IMR-90 (cell line): ENCODE data around the gene NLGN3. TPM values are rescaled to one million over a fixed set of nuclear protein-coding genes. Genes with fewer than 3 reads are reported as not detected.

Experiments
- ATAC-seq: fragments of 200-7000 bp; cut with Tn5 transposase; 2 replicates; pipeline ENCODE4 v1.9.1; 2020; ENCODE audit warnings: low read depth, mild to moderate bottlenecking, moderate library complexity
- BruUV-seq: library from RNA; stranded (reverse); fragments of 400-500 nt; replicated peaks from 2 replicates; lab custom pipeline; 2021; lab: Mats Ljungman, UMichigan
- CTCF ChIA-PET: fragments of 300-600 bp; formaldehyde crosslinking; extraction: SDS; loops from one replicate; lab custom pipeline; 2021; ENCODE audit warnings: antibody characterized with exemption; lab: Yijun Ruan, JAX
- POLR2A ChIA-PET: fragments of 300-600 bp; sonication (Branson Sonifier 250); formaldehyde crosslinking; loops from one replicate; lab custom pipeline; 2022; ENCODE audit warnings: antibody characterized with exemption; ENCODE audit not compliant: unreplicated experiment; lab: Charles Lee
- DNase-seq: peaks from one replicate; pipeline ENCODE4 v3.0.0; 2013
- H2AFZ ChIP-seq: replicated peaks from 2 replicates; pipeline ENCODE3; 2013; ENCODE audit warnings: low read length, mild to moderate bottlenecking; ENCODE audit not compliant: poor library complexity
- H2AK5ac ChIP-seq: 2 replicates; pipeline ENCODE4 v1.6.1; 2013; ENCODE audit warnings: low read depth, low read length, inconsistent platforms
- H2AK9ac ChIP-seq: replicated peaks from 2 replicates; pipeline ENCODE3; 2013; ENCODE audit warnings: mild to moderate bottlenecking, low read depth, low read length, moderate library complexity; ENCODE audit not compliant: poor library complexity
- H2BK120ac ChIP-seq: 2 replicates; pipeline ENCODE4 v1.6.1; 2013; ENCODE audit warnings: low read depth, low read length, inconsistent platforms
- H2BK15ac ChIP-seq: 3 replicates; pipeline ENCODE4 v1.6.1; 2013; ENCODE audit warnings: low read depth, low read length, inconsistent platforms
- H2BK20ac ChIP-seq: 2 replicates; pipeline ENCODE4 v1.6.1; 2013; ENCODE audit warnings: low read depth, mild to moderate bottlenecking, inconsistent platforms, low read length, moderate library complexity
- H2BK5ac ChIP-seq: 2 replicates; pipeline ENCODE4 v1.6.1; 2013; ENCODE audit warnings: mild to moderate bottlenecking, low read depth, low read length, inconsistent platforms; ENCODE audit not compliant: poor library complexity, severe bottlenecking
- H3K14ac ChIP-seq: replicated peaks from 2 replicates; pipeline ENCODE4 v1.6.1; 2013; ENCODE audit warnings: low read depth, low read length, inconsistent platforms
- H3K18ac ChIP-seq: 2 replicates; pipeline ENCODE4 v1.6.1; 2013; ENCODE audit warnings: low read depth, low read length, control low read depth
- H3K23ac ChIP-seq: 2 replicates; pipeline ENCODE4 v1.6.1; 2013; ENCODE audit warnings: low read depth, low read length, inconsistent platforms
- H3K27ac ChIP-seq: 2 replicates; pipeline ENCODE4 v1.5.1; 2013; ENCODE audit warnings: mild to moderate bottlenecking, control low read depth, low read length; ENCODE audit not compliant: insufficient read depth
- H3K27me3 ChIP-seq: 2 replicates; pipeline ENCODE4 v1.6.1; 2013; ENCODE audit warnings: low read length; ENCODE audit not compliant: control insufficient read depth, insufficient read depth
- H3K36me3 ChIP-seq: 2 replicates; pipeline ENCODE4 v1.6.1; 2013; ENCODE audit warnings: low read length, mixed read lengths; ENCODE audit not compliant: control insufficient read depth, insufficient read depth
- H3K4ac ChIP-seq: 2 replicates; pipeline ENCODE4 v1.6.1; 2013; ENCODE audit warnings: low read depth, low read length, inconsistent platforms
- H3K4me1 ChIP-seq: 2 replicates; pipeline ENCODE4 v1.6.1; 2013; ENCODE audit warnings: low read length, mixed read lengths; ENCODE audit not compliant: control insufficient read depth, insufficient read depth
- H3K4me2 ChIP-seq: 2 replicates; pipeline ENCODE4 v1.6.1; 2013; ENCODE audit warnings: low read depth, mild to moderate bottlenecking, control low read depth, low read length, moderate library complexity
- H3K4me3 ChIP-seq: 2 replicates; pipeline ENCODE4 v1.5.1; 2013; ENCODE audit warnings: low read depth, mild to moderate bottlenecking, control low read depth, low read length, moderate library complexity; ENCODE audit not compliant: insufficient read depth
- H3K56ac ChIP-seq: 2 replicates; pipeline ENCODE4 v1.6.1; 2013; ENCODE audit warnings: low read length, inconsistent platforms; ENCODE audit not compliant: insufficient read depth; ENCODE audit errors: extremely low read depth
- H3K79me1 ChIP-seq, 2 experiments: 2 replicates each; pipeline ENCODE4 v1.6.1; 2013; ENCODE audit warnings: low read length in 2 of 2, inconsistent platforms in 1 of 2, low read depth in 1 of 2
- H3K9ac ChIP-seq: 2 replicates; pipeline ENCODE4 v1.6.1; 2013; ENCODE audit warnings: low read depth, low read length, control low read depth
- H3K9me1 ChIP-seq: 2 replicates; pipeline ENCODE4 v1.6.1; 2013; ENCODE audit warnings: low read length, inconsistent platforms; ENCODE audit not compliant: insufficient read depth
- H3K9me3 ChIP-seq: 2 replicates; pipeline ENCODE4 v1.6.1; 2013; ENCODE audit warnings: low read length; ENCODE audit not compliant: control insufficient read depth, insufficient read depth
- H4K20me1 ChIP-seq: 2 replicates; pipeline ENCODE4 v1.6.1; 2013; ENCODE audit warnings: low read length, inconsistent platforms; ENCODE audit not compliant: insufficient read depth
- H4K5ac ChIP-seq: 2 replicates; pipeline ENCODE4 v1.6.1; 2013; ENCODE audit warnings: mild to moderate bottlenecking, low read depth, low read length, control low read depth
- H4K8ac ChIP-seq, 2 experiments: 2 replicates each; pipeline ENCODE4 v1.6.1; 2013; ENCODE audit warnings: low read depth in 2 of 2, low read length in 2 of 2, control low read depth in 1 of 2, inconsistent platforms in 1 of 2
- H4K91ac ChIP-seq: 2 replicates; pipeline ENCODE4 v1.6.1; 2013; ENCODE audit warnings: low read depth, low read length, inconsistent platforms; ENCODE audit not compliant: insufficient read depth
- CEBPB ChIP-seq: IDR thresholded peaks from 2 replicates; pipeline ENCODE4 v1.6.1; 2012; ENCODE audit warnings: low read depth, low read length, improper control_type of control experiment
- MAFK ChIP-seq: IDR thresholded peaks from 2 replicates; pipeline ENCODE4 v1.6.1; 2012; ENCODE audit warnings: low read depth, low read length, improper control_type of control experiment
- MAZ ChIP-seq: IDR thresholded peaks from 2 replicates; pipeline ENCODE4 v1.6.1; 2012; ENCODE audit warnings: low read depth, mild to moderate bottlenecking, low read length, improper control_type of control experiment, moderate library complexity, borderline replicate concordance
- RFX5 ChIP-seq: IDR thresholded peaks from 2 replicates; pipeline ENCODE4 v1.8.0; 2012; ENCODE audit warnings: low read depth, mild to moderate bottlenecking, low read length, moderate library complexity
- WGBS, 2 experiments: methylation state at CpG; one replicate each; pipeline versions ENCODE4 v1.1.5 to v1.1.7; 2013; ENCODE audit warnings: missing lambda C conversion rate in 2 of 2; ENCODE audit not compliant: insufficient read length in 1 of 2; ENCODE audit errors: extremely low coverage in 2 of 2; 5-methylcytosine and 5-hydroxymethylcytosine counted together
- dilution Hi-C: fragments of 300-500 bp; cut with HindIII; formaldehyde crosslinking; loops from one replicate; pipeline ENCODE4 v1.14.3; 2018; ENCODE audit warnings: low sequenced_read_pairs; ENCODE audit not compliant: unreplicated experiment
- in situ Hi-C: fragments of 300-500 bp; cut with MboI; formaldehyde crosslinking; loops from 3 replicates; pipeline ENCODE4 v1.14.3; 2019; ENCODE audit warnings: low sequenced_read_pairs, inconsistent platforms, mixed read lengths
- intact Hi-C: fragments of 100-400 bp; cut with micrococcal nuclease; formaldehyde crosslinking; loops from 2 replicates; pipeline ENCODE4 v1.10.0; 2022
- polyA plus RNA-seq, 3 experiments: library from polyadenylated mRNA; depleted of rRNA; stranded (reverse); fragments of >200 nt; gene quantifications; 2 replicates each; pipeline ENCODE4 v1.2.3, GENCODE V29; 2012; ENCODE audit warnings: low replicate concordance in 1 of 3
- total RNA-seq: library from RNA; depleted of rRNA; stranded (reverse); fragments of >200 nt; gene quantifications from 2 replicates; pipeline ENCODE4 v1.2.3, GENCODE V29; 2012

The NLGN3 gene
- total and polyA plus RNA-seq, 2 of the 4 experiments (the other 2 are of a cell fraction), result 0.18 to 0.39 TPM

DNA sequence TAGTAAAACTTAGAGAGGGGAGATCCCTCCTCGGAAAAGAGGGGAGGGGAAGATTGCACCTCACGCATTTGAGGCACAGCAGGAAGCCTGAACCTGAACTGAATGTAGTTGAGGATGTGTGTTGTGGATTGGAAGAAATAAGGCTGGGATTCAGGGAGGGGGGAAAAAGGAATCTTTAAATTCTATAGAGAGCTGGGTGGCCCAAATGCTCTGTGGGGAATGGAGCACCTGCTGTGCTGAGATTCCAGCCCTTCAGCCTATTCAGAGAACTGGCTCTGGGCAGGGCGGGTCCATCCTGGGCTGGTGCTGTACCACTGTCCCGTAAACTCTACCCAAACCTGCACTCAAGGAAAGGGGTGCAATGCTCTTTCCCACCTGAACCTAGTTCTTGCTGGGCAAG lies 44.9 kb upstream of the NLGN3 start:
- Histone ChIP-seq H3K9me1 (no peaks in the 10 kb centered on the region), H3K9ac (no peak overlapping the region), H3K27ac (no peak overlapping the region), H2BK15ac (no peak overlapping the region), H2AK9ac (no peak overlapping the region), H4K91ac (no peak overlapping the region), H3K4me1 (no peaks in the 10 kb centered on the region), H3K4me3 (no peak overlapping the region), H3K9me3 (no peaks in the 10 kb centered on the region), H3K56ac (no peak overlapping the region), H2BK20ac (no peak overlapping the region), H3K27me3 (peaks cover 21% of the 10 kb centered on the region), H3K23ac (no peak overlapping the region), H4K20me1 (no peaks in the 10 kb centered on the region), H3K14ac (no peak overlapping the region), H3K4me2 (no peak overlapping the region), H2BK5ac (no peak overlapping the region), H4K5ac (no peak overlapping the region), H3K18ac (no peak overlapping the region), H3K4ac (no peak overlapping the region), H3K79me1 (no peaks in the 10 kb centered on the region), H2AK5ac (no peak overlapping the region), H2BK120ac (no peak overlapping the region), H3K36me3 (no peaks in the 10 kb centered on the region), H4K8ac (no peak overlapping the region), H2AFZ (no peak overlapping the region)
- intact Hi-C loops (no loop called here), dilution Hi-C loops (no loop called here), in situ Hi-C loops (no loop called here)
- WGBS, 2 experiments, result no CpG with 5 or more reads among the region's 4 CpGs
- no peak for ATAC-seq
- TF ChIP-seq RFX5, result no peak
- no peak for TF ChIP-seq MAFK
- TF ChIP-seq CEBPB, result no peak
- TF ChIP-seq MAZ, result no peak
- POLR2A ChIA-PET, result no interaction called here
- CTCF ChIA-PET, result interaction anchor here (1.0 kb wide), 1 partner anchor 29 kb away, joined by 3 read pairs; no protein-coding TSS in a partner anchor
- no TSS peak for BruUV-seq
- no peak for DNase-seq
